Measurements from ENCODE around the gene MEX3C.

Gene MEX3C

GRCh38 chr18:51190000-51190399, 7.5 kb downstream of the MEX3C start:
- no peak for DNase-seq

GRCh38 chr18:51188024-51188701, 9.3 kb downstream of the MEX3C start:
- no peak for DNase-seq

- DNase-seq, result no peak
These were observed 12.4 kb downstream of the MEX3C start for GRCh38 chr18:51185075-51185474.

- no peak for DNase-seq
These were observed 13.4 kb downstream of the MEX3C start for GRCh38 chr18:51184091-51184457.

GRCh38 chr18:51183372-51184090, 13.9 kb downstream of the MEX3C start:
- no peak for DNase-seq

GRCh38 chr18:51182824-51183223, 14.7 kb downstream of the MEX3C start:
- DNase-seq, result no peak

DNA sequence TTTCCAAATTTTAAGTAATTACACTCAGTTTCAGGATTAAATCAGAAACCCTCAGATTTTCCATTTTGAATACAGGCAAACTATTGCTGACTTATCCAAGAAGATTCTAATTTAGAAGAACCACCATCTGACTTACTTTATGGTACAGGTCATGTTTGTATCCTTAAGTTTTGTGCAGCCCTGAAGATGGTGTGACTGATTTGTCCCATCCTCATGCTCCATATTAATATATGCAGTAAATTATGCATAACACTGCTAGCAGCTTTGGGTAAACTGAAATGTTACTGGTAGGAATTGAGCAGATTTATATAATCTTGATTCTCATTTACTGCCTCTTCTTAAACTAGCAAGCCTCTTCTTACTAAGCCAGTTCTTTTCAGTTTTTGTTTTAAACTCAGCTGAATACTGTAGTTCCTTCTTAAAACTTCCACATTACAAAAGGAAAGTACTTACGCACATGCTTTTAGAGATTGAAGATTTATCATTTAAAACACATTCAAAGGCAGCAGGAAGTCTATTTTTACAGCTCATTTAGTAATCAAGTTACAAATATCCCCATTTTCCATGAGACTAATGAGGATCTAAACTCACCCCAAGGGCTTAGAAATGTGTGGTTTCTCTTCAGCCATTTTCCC, 25.7 kb downstream of the MEX3C start:
- DNase-seq, result no peak

- DNase-seq, result no peak
These were observed 26.3 kb downstream of the MEX3C start for GRCh38 chr18:51171223-51171622.

DNA sequence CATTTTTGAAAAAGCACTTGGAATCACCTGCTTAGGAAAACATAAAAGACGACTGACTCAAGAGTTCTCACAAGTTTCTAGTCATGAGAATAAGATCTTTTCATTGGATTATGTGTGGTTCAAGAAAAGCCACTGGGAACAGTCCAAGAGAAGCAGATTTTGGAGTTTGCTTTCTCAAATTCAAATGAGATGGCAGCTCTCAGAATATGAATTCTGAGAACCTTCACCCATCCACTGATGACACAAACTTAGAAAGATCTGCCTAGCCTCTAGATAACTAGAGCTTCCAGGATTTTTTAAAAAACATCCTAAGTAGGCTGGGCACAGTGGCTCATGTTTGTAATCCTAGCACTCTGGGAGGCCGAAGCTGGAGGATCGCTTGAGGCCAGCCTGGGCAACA, 26.8 kb downstream of the MEX3C start:
- no peak for DNase-seq

- no peak for DNase-seq
These were observed 27.8 kb downstream of the MEX3C start for GRCh38 chr18:51169731-51170130.

DNA sequence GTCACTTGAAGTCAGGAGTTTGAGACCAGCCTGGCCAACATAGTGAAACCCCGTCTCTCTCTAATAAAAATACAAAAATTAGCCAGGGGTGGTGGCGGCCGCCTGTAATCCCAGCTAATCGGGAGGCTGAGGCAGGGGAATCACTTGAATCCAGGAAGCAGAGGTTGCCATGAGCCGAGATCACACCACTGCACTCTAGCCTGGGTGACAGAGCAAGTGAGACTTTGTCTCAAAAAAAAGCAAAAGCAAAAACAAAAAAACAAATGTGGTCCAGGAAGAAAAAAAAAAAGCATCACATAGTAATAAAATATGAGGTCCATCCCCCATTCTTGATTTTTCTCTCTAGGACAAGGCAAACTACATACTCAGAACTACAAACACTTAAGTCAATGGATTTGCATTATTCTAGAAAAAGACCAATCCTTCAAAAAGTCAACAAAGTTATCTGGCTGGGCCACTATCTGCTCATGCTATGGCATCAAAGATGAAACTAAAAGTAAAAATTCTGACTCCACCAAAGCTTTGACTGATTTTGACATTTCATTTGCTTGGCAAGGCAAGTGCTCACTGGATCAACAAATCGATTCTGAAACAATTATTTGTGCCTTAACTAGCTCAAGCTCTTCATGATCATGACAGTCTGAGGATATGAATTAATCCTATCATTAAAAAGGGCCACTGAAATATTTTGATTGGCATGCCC, 28.4 kb downstream of the MEX3C start:
- DNase-seq, result no peak

GRCh38 chr18:51168026-51168742, 29.3 kb downstream of the MEX3C start:
- no peak for DNase-seq

DNA sequence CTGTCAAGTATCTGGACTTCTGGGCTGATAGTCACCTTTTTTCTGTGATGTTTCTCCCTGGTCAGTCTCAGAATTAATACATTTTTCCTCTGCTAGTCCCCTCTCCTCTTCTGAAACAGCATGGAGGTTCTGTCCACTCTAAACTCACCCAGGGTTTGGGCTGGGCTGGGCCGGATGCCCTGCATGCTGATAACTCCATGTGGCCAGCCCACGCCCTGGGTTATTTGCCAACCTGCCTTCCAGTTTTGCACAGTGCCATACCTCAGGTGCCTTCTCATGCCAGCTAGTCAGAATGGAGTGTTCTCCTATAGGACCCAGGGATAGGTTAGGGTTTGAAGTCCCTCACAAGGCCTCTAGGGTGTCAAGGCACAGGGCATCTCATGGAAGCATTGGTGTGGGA, 32.2 kb downstream of the MEX3C start:
- no peak for DNase-seq

DNA sequence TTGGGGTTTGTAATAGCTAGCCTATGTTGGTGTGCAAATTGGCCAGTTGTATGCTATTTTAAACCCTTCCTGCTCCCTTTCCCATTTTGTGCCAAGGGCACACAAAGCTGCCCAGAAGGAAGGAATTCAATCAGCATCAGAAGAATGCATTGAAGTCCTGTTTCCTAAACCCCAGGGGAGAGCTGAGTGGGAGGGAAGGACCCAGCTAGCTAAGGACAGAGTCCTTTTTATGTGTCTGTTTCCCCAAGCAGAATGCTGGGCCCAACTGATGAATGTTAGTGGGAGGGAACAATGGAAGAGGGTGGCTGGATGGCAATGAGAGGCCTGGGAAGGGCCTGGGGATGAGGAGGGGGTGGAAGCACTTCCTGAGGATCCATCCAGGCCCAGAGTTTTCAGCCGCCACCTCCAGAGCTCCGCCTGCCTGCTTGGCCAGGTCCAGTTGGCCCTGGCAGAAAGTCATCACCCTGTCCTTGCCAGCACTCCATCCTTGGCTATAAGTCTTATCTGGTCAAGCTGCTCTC, 32.7 kb downstream of the MEX3C start:
- no peak for DNase-seq

DNA sequence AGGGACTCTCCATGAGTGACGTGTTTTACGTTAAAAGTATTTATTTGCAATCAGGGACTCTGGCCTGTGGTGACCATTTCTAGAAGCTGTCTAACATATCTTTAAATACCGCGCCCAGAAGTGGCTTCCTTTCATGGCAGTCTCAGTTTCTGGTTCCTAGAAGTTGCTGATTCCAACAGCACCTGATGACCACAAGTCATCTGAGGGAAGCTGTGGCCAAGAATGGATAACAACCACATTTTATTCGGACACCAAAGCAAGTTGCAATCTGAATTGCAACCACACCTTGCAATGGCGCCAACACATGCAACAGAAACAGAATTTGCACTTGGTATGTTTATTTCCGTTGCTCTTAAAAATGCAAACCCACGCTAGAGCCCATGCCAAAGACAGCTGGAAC, 33.1 kb downstream of the MEX3C start:
- DNase-seq, result no peak

DNA sequence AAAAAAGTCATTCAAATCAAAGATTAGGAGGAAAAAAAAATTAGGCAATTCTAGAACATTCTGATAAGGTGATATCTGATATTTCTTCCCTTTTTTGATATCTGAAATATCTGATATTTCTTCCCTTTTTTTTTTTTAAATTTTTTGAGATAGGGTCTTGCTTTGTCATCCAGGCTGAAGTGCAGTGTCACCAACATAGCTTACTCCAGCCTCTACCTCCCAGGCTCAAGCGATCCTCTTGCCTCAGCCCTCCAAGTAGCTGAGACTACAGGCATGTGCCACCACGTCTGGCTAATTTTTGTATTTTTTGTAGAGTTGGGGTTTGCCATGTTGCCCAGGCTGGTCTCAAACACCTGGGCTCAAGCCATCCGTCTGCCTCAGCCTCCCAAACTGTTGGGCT, 33.9 kb downstream of the MEX3C start:
- DNase-seq, result no peak

- DNase-seq, result no peak
These were observed 34.9 kb downstream of the MEX3C start for GRCh38 chr18:51162617-51163016.

- no peak for DNase-seq
These were observed 36.8 kb downstream of the MEX3C start for GRCh38 chr18:51160646-51161045.

DNA sequence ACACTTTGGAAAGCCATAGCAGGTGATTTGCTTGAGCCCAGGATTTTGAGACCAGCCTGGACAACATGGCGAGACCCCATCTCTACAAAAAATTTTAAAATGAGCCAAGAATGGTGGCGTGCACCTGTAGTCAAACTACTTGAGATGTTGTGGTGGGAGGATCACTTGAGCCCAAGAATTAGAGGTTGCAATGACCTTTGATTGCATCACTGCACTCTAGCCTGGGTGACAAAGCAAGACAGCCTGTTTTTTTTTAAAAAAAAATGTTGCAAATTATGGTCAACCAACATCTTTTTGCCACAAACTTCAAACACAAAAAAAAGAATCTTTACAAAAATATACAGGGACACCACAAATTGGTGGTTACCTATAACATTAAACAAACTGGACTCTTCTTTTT, 40.3 kb downstream of the MEX3C start:
- DNase-seq, result no peak

DNA sequence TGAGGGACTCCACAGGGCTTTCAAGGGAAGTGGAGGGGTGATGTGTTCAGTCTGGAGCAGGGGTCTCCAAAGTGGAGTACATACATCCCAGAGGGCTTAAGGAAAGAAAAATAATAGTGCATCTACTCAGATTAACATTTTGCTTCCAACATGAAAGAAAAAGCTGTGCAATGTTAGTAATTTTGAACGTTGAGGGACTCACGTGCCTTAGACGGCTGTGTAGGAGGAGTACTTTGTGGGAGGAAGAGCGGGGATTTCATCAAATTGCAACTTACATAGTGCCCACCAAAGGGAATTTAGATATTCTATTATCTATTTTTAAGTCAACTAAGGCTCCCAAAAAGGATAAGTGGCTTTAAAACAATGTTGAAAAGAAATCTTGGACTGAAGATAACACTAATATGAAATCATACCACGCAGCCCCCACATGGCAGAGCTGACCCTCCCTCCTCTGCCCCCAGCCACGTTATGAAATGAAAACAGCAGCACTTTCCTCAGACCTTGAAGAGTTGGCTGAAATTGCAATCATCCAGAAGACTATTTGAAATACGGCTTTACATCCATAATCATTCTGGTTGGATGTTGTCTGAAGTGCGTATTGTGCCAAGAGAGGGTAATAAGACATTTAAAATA, 42.9 kb downstream of the MEX3C start:
- DNase-seq, result no peak

GRCh38 chr18:51153659-51154371, 43.7 kb downstream of the MEX3C start:
- peak; percentile 70 for DNase-seq

All from stimulated activated CD8-positive, alpha-beta memory T cell treated with anti-CD3 and anti-CD28 coated beads, Interleukin-4, amount 100 ng/mL, for 48 hours (primary cell).